Endodermal cell (in vitro differentiated cells): ENCODE measurements around the gene AXIN1. TPM values are rescaled to one million over a fixed set of nuclear protein-coding genes. Genes with fewer than 3 reads are reported as not detected.
A peak's percentile ranks its signal among the peaks of the same experiment; 100 is the strongest.

Experiments used
- DNase-seq: peaks from one replicate; pipeline ENCODE4 v3.0.0-alpha.2; 2017
- H3K27ac ChIP-seq: 2 replicates; pipeline ENCODE4 v1.5.1; 2013; ENCODE audit warnings: mild to moderate bottlenecking, low read depth, low read length, moderate library complexity
- H3K27me3 ChIP-seq: 2 replicates; pipeline ENCODE4 v1.6.1; 2013; ENCODE audit warnings: mild to moderate bottlenecking, low read length, moderate library complexity; ENCODE audit not compliant: insufficient read depth, control insufficient read depth, poor library complexity, severe bottlenecking
- H3K36me3 ChIP-seq: 2 replicates; pipeline ENCODE4 v1.7.0; 2013; ENCODE audit warnings: mild to moderate bottlenecking, low read length, moderate library complexity; ENCODE audit not compliant: control insufficient read depth, insufficient read depth
- H3K4me1 ChIP-seq: one replicate; pipeline ENCODE4 v1.7.0; 2013; ENCODE audit warnings: low read length; ENCODE audit not compliant: control insufficient read depth, insufficient read depth
- H3K4me3 ChIP-seq: 2 replicates; pipeline ENCODE4 v1.5.1; 2013; ENCODE audit warnings: mild to moderate bottlenecking, low read length, moderate library complexity
- H3K9ac ChIP-seq: 2 replicates; pipeline ENCODE4 v1.6.1; 2013; ENCODE audit warnings: mild to moderate bottlenecking, low read length, moderate library complexity; ENCODE audit not compliant: poor library complexity, severe bottlenecking; ENCODE audit errors: extremely low read depth
- H3K9me3 ChIP-seq: 2 replicates; pipeline ENCODE4 v1.6.1; 2013; ENCODE audit warnings: mild to moderate bottlenecking, low read length, moderate library complexity; ENCODE audit not compliant: control insufficient read depth
- H3K27ac Mint-ChIP-seq: 2 replicates; pipeline ENCODE4 v1.8.0; 2020; ENCODE audit warnings: mixed read lengths
- H3K27me3 Mint-ChIP-seq: 2 replicates; pipeline ENCODE4 v1.8.0; 2021; ENCODE audit warnings: mild to moderate bottlenecking, mixed read lengths; ENCODE audit not compliant: insufficient read depth
- H3K36me3 Mint-ChIP-seq: 2 replicates; pipeline ENCODE4 v1.8.0; 2020; ENCODE audit warnings: low read depth, mixed read lengths
- H3K4me1 Mint-ChIP-seq: 2 replicates; pipeline ENCODE4 v1.8.0; 2020; ENCODE audit warnings: mixed read lengths
- H3K4me3 Mint-ChIP-seq: 2 replicates; pipeline ENCODE4 v1.8.0; 2020; ENCODE audit warnings: mild to moderate bottlenecking, moderate library complexity, mixed read lengths
- H3K9me3 Mint-ChIP-seq: 2 replicates; pipeline ENCODE4 v1.8.0; 2020; ENCODE audit warnings: mild to moderate bottlenecking, mixed read lengths
- CTCF ChIP-seq: fragments of 200-600 bp; sonication (generic); conservative IDR thresholded peaks from 2 replicates; pipeline ENCODE4 v1.5.0; 2021; ENCODE audit warnings: antibody characterized with exemption, mild to moderate bottlenecking
- WGBS, 2 experiments: methylation state at CpG; one replicate each; pipeline versions ENCODE4 v1.1.5 to v1.1.7; 2013; ENCODE audit warnings: missing lambda C conversion rate in 2 of 2, mixed read lengths in 1 of 2; ENCODE audit not compliant: insufficient coverage in 1 of 2, insufficient read length in 1 of 2; 5-methylcytosine and 5-hydroxymethylcytosine counted together
- total RNA-seq, 2 donors: library from RNA; stranded (reverse); fragmentation: NEBNext Ultra II Directional in 1 of 2; extraction: Animal tissue kit (Norgen Biotek cat#: 25700) in 1 of 2; gene quantifications; 2 replicates in 1 of 2; 3 replicates in 1 of 2; pipeline ENCODE4 v1.2.1, GENCODE V29; 2021

AXIN1 gene
- total RNA-seq, 2 donors from 2014 or later = 36.5 to 37.3 TPM

GRCh38 chr16:318628-319027, 33.9 kb downstream of the AXIN1 start:
- DNase-seq = peak; percentile 93
- 83 to 84% methylated on average over 19 to 22 of the region's 22 CpGs for WGBS, 2 experiments
- H3K27ac ChIP-seq = no peak overlapping the region
- peak; percentile 83 for TF ChIP-seq CTCF
- H3K9me3 ChIP-seq = no peaks in the 10 kb centered on the region
- Mint-ChIP-seq H3K27me3 (no peaks in the 10 kb centered on the region), H3K4me3 (no peak overlapping the region), H3K9me3 (no peaks in the 10 kb centered on the region), H3K27ac (peak overlapping the region; percentile 89), H3K4me1 (peaks cover 11% of the 10 kb centered on the region), H3K36me3 (peaks cover 32% of the 10 kb centered on the region)
- H3K27me3 ChIP-seq = no peaks in the 10 kb centered on the region
- H3K36me3 ChIP-seq = peaks cover 38% of the 10 kb centered on the region
- no peaks in the 10 kb centered on the region for H3K4me1 ChIP-seq
- H3K4me3 ChIP-seq = no peak overlapping the region
- H3K9ac ChIP-seq = no peak overlapping the region

- Mint-ChIP-seq H3K4me1 (peaks cover 11% of the 10 kb centered on the region), H3K27me3 (no peaks in the 10 kb centered on the region), H3K36me3 (peaks cover 38% of the 10 kb centered on the region), H3K27ac (peak overlapping the region; percentile 49), H3K9me3 (no peaks in the 10 kb centered on the region), H3K4me3 (no peak overlapping the region)
- no peak overlapping the region for H3K9ac ChIP-seq
- no peaks in the 10 kb centered on the region for H3K4me1 ChIP-seq
- no peaks in the 10 kb centered on the region for H3K9me3 ChIP-seq
- H3K4me3 ChIP-seq = no peak overlapping the region
- TF ChIP-seq CTCF = no peak
- WGBS, 2 experiments = 94 to 100% methylated on average over 3 to 5 of the region's 5 CpGs
- H3K27ac ChIP-seq = no peak overlapping the region
- H3K27me3 ChIP-seq = no peaks in the 10 kb centered on the region
- DNase-seq = no peak
- peaks cover 48% of the 10 kb centered on the region for H3K36me3 ChIP-seq
Observed at GRCh38 chr16:317583-317982, 34.9 kb downstream of the AXIN1 start.

GRCh38 chr16:316741-317464, 35.6 kb downstream of the AXIN1 start:
- no peaks in the 10 kb centered on the region for H3K9me3 ChIP-seq
- Mint-ChIP-seq H3K4me3 (no peak overlapping the region), H3K9me3 (no peaks in the 10 kb centered on the region), H3K27me3 (no peaks in the 10 kb centered on the region), H3K4me1 (peaks cover 11% of the 10 kb centered on the region), H3K36me3 (peaks cover 42% of the 10 kb centered on the region), H3K27ac (peak overlapping the region; percentile 70)
- H3K36me3 ChIP-seq = peaks cover 50% of the 10 kb centered on the region
- 91 to 96% methylated on average over 15 to 19 of the region's 19 CpGs for WGBS, 2 experiments
- H3K27ac ChIP-seq = no peak overlapping the region
- no peak overlapping the region for H3K9ac ChIP-seq
- H3K4me3 ChIP-seq = no peak overlapping the region
- no peak for DNase-seq
- no peaks in the 10 kb centered on the region for H3K27me3 ChIP-seq
- no peaks in the 10 kb centered on the region for H3K4me1 ChIP-seq
- TF ChIP-seq CTCF = no peak
